GM19468 (cell line): ENCODE data around the gene GNB2.
"Not testable (repeated sequence)": the region's sequence is repeated elsewhere in the genome, so short reads cannot be mapped to it uniquely, and the experiment has no call there.

Source experiments
- ATAC-seq: cut with Tn5 transposase; IDR thresholded peaks from one replicate; pipeline ENCODE4 v1.9.1; 2021; ENCODE audit warnings: mild to moderate bottlenecking, moderate library complexity, moderate number of reproducible peaks; ENCODE audit not compliant: unreplicated experiment; ENCODE audit errors: extremely low read depth

The GNB2 gene

GRCh38 chr7:100662194-100662776, 11.3 kb upstream of the GNB2 start:
- ATAC-seq: not testable (repeated sequence)

GRCh38 chr7:100665168-100665726, 8.3 kb upstream of the GNB2 start:
- ATAC-seq: no peak

GRCh38 chr7:100667331-100668068, 6.0 kb upstream of the GNB2 start:
- no peak for ATAC-seq

- ATAC-seq: no peak
These were observed 5.5 kb upstream of the GNB2 start for GRCh38 chr7:100668069-100668449.

GRCh38 chr7:100669106-100669505, 4.4 kb upstream of the GNB2 start:
- not testable (repeated sequence) for ATAC-seq

GRCh38 chr7:100670074-100670473, 3.5 kb upstream of the GNB2 start:
- no peak for ATAC-seq

- no peak for ATAC-seq
These were observed 1.9 kb upstream of the GNB2 start for GRCh38 chr7:100671353-100672327.

GRCh38 chr7:100673942-100674410, 436 bp downstream of the GNB2 start:
- ATAC-seq: no peak

GRCh38 chr7:100674411-100675104, 1.0 kb downstream of the GNB2 start:
- no peak for ATAC-seq

- ATAC-seq: no peak
These were observed 1.5 kb downstream of the GNB2 start for GRCh38 chr7:100675105-100675451.

- no peak for ATAC-seq
These were observed 2.2 kb downstream of the GNB2 start for GRCh38 chr7:100675581-100676350.

GRCh38 chr7:100676501-100677306, 3.2 kb downstream of the GNB2 start:
- no peak for ATAC-seq

GRCh38 chr7:100677308-100678267, 4.0 kb downstream of the GNB2 start:
- ATAC-seq: no peak

GRCh38 chr7:100678291-100678984, 4.9 kb downstream of the GNB2 start:
- ATAC-seq: no peak

GRCh38 chr7:100679129-100679926, 5.8 kb downstream of the GNB2 start:
- ATAC-seq: no peak
